ENCODE results near the gene CDH4. TPM values are rescaled to one million over a fixed set of nuclear protein-coding genes. Genes with fewer than 3 reads are reported as not detected.

Gene CDH4
- total and polyA plus RNA-seq, 9 of the 15 experiments (the other 6 are each of a cell fraction or from before 2014, with no cell fraction given) = 0.04 TPM; not detected in 8

DNA sequence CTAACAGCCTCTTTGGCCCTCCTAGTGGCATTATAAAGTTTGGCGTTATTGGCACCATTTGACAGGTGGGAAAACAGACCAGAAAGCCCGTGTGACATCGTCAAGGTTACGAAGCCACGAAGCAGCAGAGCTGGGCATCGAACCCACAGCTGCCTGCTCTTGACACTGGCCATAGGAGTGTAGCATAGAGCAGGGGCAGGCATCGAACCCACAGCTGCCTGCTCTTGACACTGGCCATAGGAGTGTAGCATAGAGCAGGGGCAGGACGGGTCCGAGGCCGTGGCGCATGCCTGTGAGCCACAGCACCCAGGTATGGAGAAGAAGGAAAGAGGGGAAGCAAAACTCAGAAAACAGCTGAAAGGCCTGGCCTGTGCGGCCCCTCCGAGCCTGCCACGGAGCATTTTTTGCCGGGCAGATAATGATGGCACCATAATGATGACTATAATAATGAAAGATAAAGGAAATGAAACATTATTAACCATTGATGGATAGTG, 33.1 kb downstream of the CDH4 start:
- intact Hi-C loops (cut with micrococcal nuclease) (no loop called here), in situ Hi-C loops (cut with MboI) (no loop called here)
- TF ChIP-seq HNRNPLL (IDR thresholded peaks at IDR 0.05; ENCODE audit: low read depth, low read length, poor library complexity, severe bottlenecking) = no peak
- TF ChIP-seq, protein P1, sequence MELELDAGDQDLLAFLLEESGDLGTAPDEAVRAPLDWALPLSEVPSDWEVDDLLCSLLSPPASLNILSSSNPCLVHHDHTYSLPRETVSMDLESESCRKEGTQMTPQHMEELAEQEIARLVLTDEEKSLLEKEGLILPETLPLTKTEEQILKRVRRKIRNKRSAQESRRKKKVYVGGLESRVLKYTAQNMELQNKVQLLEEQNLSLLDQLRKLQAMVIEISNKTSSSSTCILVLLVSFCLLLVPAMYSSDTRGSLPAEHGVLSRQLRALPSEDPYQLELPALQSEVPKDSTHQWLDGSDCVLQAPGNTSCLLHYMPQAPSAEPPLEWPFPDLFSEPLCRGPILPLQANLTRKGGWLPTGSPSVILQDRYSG (tag; conservative IDR thresholded peaks at IDR 0.05; ENCODE audit: low read depth) = no peak
- TF ChIP-seq CHD2 (IDR thresholded peaks at IDR 0.05; ENCODE audit: low read depth, low read length) = no peak
- no peak for TF ChIP-seq HEY1 (CRISPR knock-in tag; IDR thresholded peaks at IDR 0.05; ENCODE audit: borderline replicate concordance)
- TF ChIP-seq ZFP36 (IDR thresholded peaks at IDR 0.05; ENCODE audit: low read depth, low read length, partially characterized antibody) = no peak
- TF ChIP-seq ZNF311 (CRISPR knock-in tag; IDR thresholded peaks at IDR 0.05) = no peak
- no peak for TF ChIP-seq YBX1 (IDR thresholded peaks at IDR 0.05)
- no peak for TF ChIP-seq ZC3H4 (CRISPR knock-in tag; IDR thresholded peaks at IDR 0.05; ENCODE audit: borderline replicate concordance)
- no peak for TF ChIP-seq ZBTB17 (CRISPR knock-in tag; IDR thresholded peaks at IDR 0.05)
- H3K4me2 ChIP-seq (ENCODE audit: insufficient read depth, low read length) = no peak overlapping the region
- no peaks in the 10 kb centered on the region for H4K20me1 ChIP-seq (replicated peaks; ENCODE audit: control insufficient read depth, insufficient read depth, low read length)
- ATAC-seq = no peak
- CTCF ChIA-PET (ENCODE audit: low intra/inter-chr PET ratio) = no interaction called here
- H3K9ac ChIP-seq (ENCODE audit: insufficient read depth in 1 of 2, low read depth in 2 of 2, low read length in 2 of 2) = no peak overlapping the region
- no peaks in the 10 kb centered on the region for H3K4me1 ChIP-seq (replicated peaks in 1 of 2; ENCODE audit: control insufficient read depth in 2 of 2, insufficient read depth in 2 of 2, low read length in 2 of 2)
- FAIRE-seq = no peak
- no peak overlapping the region for H3K4me3 ChIP-seq
- no peaks in the 10 kb centered on the region for H3K9me1 ChIP-seq (ENCODE audit: control insufficient read depth, insufficient read depth, low read length)
- H3K79me2 ChIP-seq (ENCODE audit: control insufficient read depth, insufficient read depth, low read length) = no peaks in the 10 kb centered on the region
- no TSS peak for BruUV-seq (replicated peaks)
- no peaks in the 10 kb centered on the region for H3K36me3 ChIP-seq (ENCODE audit: control insufficient read depth, insufficient read depth, low read length)
- peaks cover 2% of the 10 kb centered on the region; the same call in 1 of the 2 replicates for H3K9me3 ChIP-seq (replicated peaks; ENCODE audit: control insufficient read depth, insufficient read depth, low read depth, low read length)
- POLR2A ChIA-PET = interaction anchor here (0.6 kb wide), 1 partner anchor 9 kb away, joined by 3 read pairs; no protein-coding TSS in a partner anchor
- H2AFZ ChIP-seq (ENCODE audit: low read depth, low read length) = no peak overlapping the region
- DNase-seq (ENCODE audit: extremely low read depth in 1 of 4, low spot score in 3 of 4) = no peak
- under 1% methylated on average over 11 of the region's 15 CpGs for WGBS (ENCODE audit: insufficient coverage, low coverage, missing lambda C conversion rate)
- peaks cover 0 to 6% of the 10 kb centered on the region in 2 experiments; a peak in 2 of 5 replicates for H3K27me3 ChIP-seq (ENCODE audit: control insufficient read depth in 2 of 2, insufficient read depth in 2 of 2, low read length in 2 of 2)
- H3K27ac ChIP-seq (ENCODE audit: extremely low read depth, low read depth, low read length) = no peak overlapping the region
